Occipital lobe (tissue), 2 donors: ENCODE data around the gene SERPINA9. TPM values are rescaled to one million over a fixed set of nuclear protein-coding genes. Genes with fewer than 3 reads are reported as not detected.
"Not testable (repeated sequence)": the region's sequence is repeated elsewhere in the genome, so short reads cannot be mapped to it uniquely, and the experiment has no call there.

ENCODE experiments used
- DNase-seq: peaks from one replicate; lab custom pipeline; 2025; lab: John Stamatoyannopoulos, UW
- total RNA-seq: library from RNA; depleted of rRNA; stranded (reverse); fragments of >200 nt; gene quantifications from one replicate; pipeline ENCODE4 v1.2.3, GENCODE V29; 2014

Gene SERPINA9
- total RNA-seq, 1 donor from 2014 or later, result not detected

- no peak for DNase-seq
Measured at GRCh38 chr14:94427016-94427613, 48.9 kb downstream of the SERPINA9 start.

GRCh38 chr14:94426526-94426925, 49.5 kb downstream of the SERPINA9 start:
- no peak for DNase-seq

GRCh38 chr14:94424371-94424770, 51.6 kb downstream of the SERPINA9 start:
- no peak for DNase-seq

- DNase-seq, result peak; percentile 29
Measured at GRCh38 chr14:94423453-94424056, 52.4 kb downstream of the SERPINA9 start.

GRCh38 chr14:94421316-94421715, 54.7 kb downstream of the SERPINA9 start:
- no peak for DNase-seq

- DNase-seq, result not testable (repeated sequence)
Measured at GRCh38 chr14:94417497-94418205, 58.3 kb downstream of the SERPINA9 start.

Other genes with a start within 250 kb of the SERPINA9 start
- not detected for gene SERPINA10, start 182.9 kb downstream of the SERPINA9 start, total RNA-seq
- not detected for gene SERPINA6, start 152.9 kb downstream of the SERPINA9 start, total RNA-seq
- gene SERPINA2, start 109.5 kb downstream of the SERPINA9 start, total RNA-seq, result not detected
- gene SERPINA1, start 87.6 kb downstream of the SERPINA9 start, total RNA-seq, result 1.4 TPM
- gene SERPINA11, start 23.4 kb downstream of the SERPINA9 start, total RNA-seq, result not detected
- not detected for gene SERPINA12, start 33.3 kb upstream of the SERPINA9 start, total RNA-seq
- not detected for gene SERPINA4, start 85.2 kb upstream of the SERPINA9 start, total RNA-seq
- 0.16 TPM for gene SERPINA5, start 105.2 kb upstream of the SERPINA9 start, total RNA-seq
- 0.94 TPM for gene SERPINA3, start 136.2 kb upstream of the SERPINA9 start, total RNA-seq